ENCODE data around the gene ZBP1.

Gene ZBP1

GRCh38 chr20:57651881-57652605 lies 31.8 kb upstream of the ZBP1 start:
- ChIA-PET POLR2A (no interaction called here), CTCF (interaction anchor here (6.1 kb wide), 1 partner anchor 434 kb away, joined by 47 read pairs; no protein-coding TSS in a partner anchor)
- TF ChIP-seq CTCF (IDR thresholded peaks at IDR 0.05; ENCODE audit: control extremely low read depth, extremely low read depth, low read depth, missing control alignments), result no peak
- peak; percentile 8 for DNase-seq (ENCODE audit: extremely low spot score)

GRCh38 chr20:57650756-57651483 lies 30.7 kb upstream of the ZBP1 start:
- no peak for TF ChIP-seq CTCF (IDR thresholded peaks at IDR 0.05; ENCODE audit: control extremely low read depth, extremely low read depth, low read depth, missing control alignments)
- ChIA-PET POLR2A (no interaction called here), CTCF (interaction anchor here (1.5 to 6.1 kb wide), 2 partner anchors 19 to 435 kb away, joined by 3 to 47 read pairs; no protein-coding TSS in a partner anchor)
- DNase-seq (ENCODE audit: extremely low spot score), result peak; percentile 10

- ChIA-PET CTCF (interaction anchor here (1.5 kb wide), 1 partner anchor 19 kb away, joined by 3 read pairs; no protein-coding TSS in a partner anchor), POLR2A (no interaction called here)
- TF ChIP-seq CTCF (IDR thresholded peaks at IDR 0.05; ENCODE audit: control extremely low read depth, extremely low read depth, low read depth, missing control alignments), result no peak
- DNase-seq (ENCODE audit: extremely low spot score), result peak; percentile 5
These were observed 30.0 kb upstream of the ZBP1 start for GRCh38 chr20:57650266-57650665.

GRCh38 chr20:57649617-57650015 lies 29.4 kb upstream of the ZBP1 start:
- POLR2A ChIA-PET, result no interaction called here
- CTCF ChIA-PET, result interaction anchor here (1.5 to 2.9 kb wide), 2 partner anchors 18 to 53 kb away, joined by 3 to 8 read pairs; no protein-coding TSS in a partner anchor
- DNase-seq (ENCODE audit: extremely low spot score), result no peak
- no peak for TF ChIP-seq CTCF (IDR thresholded peaks at IDR 0.05; ENCODE audit: control extremely low read depth, extremely low read depth, low read depth, missing control alignments)

- CTCF ChIA-PET, result interaction anchor here (1.4 to 2.9 kb wide), 2 partner anchors 26 to 52 kb away, joined by 4 to 8 read pairs; no protein-coding TSS in a partner anchor
- DNase-seq (ENCODE audit: extremely low spot score), result peak; percentile 4
- no peak for TF ChIP-seq CTCF (IDR thresholded peaks at IDR 0.05; ENCODE audit: control extremely low read depth, extremely low read depth, low read depth, missing control alignments)
- POLR2A ChIA-PET, result no interaction called here
These were observed 28.8 kb upstream of the ZBP1 start for GRCh38 chr20:57648878-57649616.

All from GM10248 (cell line).